Psoas muscle (tissue), 8 donors: ENCODE data around the gene ABLIM2. TPM values are rescaled to one million over a fixed set of nuclear protein-coding genes. Genes with fewer than 3 reads are reported as not detected.

Experiments
- ATAC-seq, 4 donors: fragments of 200-7000 bp; cut with Tn5 transposase; one replicate each; pipeline ENCODE4 v1.9.1; 2020; ENCODE audit warnings: moderate library complexity in 3 of 4, mild to moderate bottlenecking in 2 of 4
- DNase-seq, 2 donors: peaks; one replicate each; pipeline ENCODE4 v3.0.0-alpha.2; 2020
- H3K27ac ChIP-seq: fragments of 200-600 bp; one replicate; pipeline ENCODE4 v1.8.0; 2022
- H3K27me3 ChIP-seq, 3 donors: fragments of 200-600 bp in 1 of 3; one replicate each; pipeline versions ENCODE4 v1.6.1 to v1.8.0; 2013 to 2022; ENCODE audit warnings: low read length in 2 of 3, mild to moderate bottlenecking in 2 of 3, moderate library complexity in 1 of 3; ENCODE audit not compliant: insufficient read depth in 3 of 3
- H3K36me3 ChIP-seq, 2 donors: fragments of 200-600 bp in 1 of 2; one replicate each; pipeline versions ENCODE4 v1.6.1 to v1.8.0; 2013 to 2022; ENCODE audit warnings: low read depth in 1 of 2, mild to moderate bottlenecking in 1 of 2, moderate library complexity in 1 of 2; ENCODE audit not compliant: insufficient read depth in 1 of 2
- H3K4me1 ChIP-seq: fragments of 200-600 bp; one replicate; pipeline ENCODE4 v1.8.0; 2022
- H3K4me3 ChIP-seq: fragments of 200-600 bp; one replicate; pipeline ENCODE4 v1.8.0; 2022; ENCODE audit warnings: mild to moderate bottlenecking
- H3K9me3 ChIP-seq: fragments of 200-600 bp; one replicate; pipeline ENCODE4 v1.8.0; 2022
- WGBS, 3 donors: extraction: QIAGEN DNeasy Blood & Tissue Kit; methylation state at CpG; one replicate each; pipeline versions ENCODE4 v1.1.6 to v1.1.7; 2013; 5-methylcytosine and 5-hydroxymethylcytosine counted together
- intact Hi-C, 2 donors: fragments of 100-400 bp; cut with DNase I; formaldehyde crosslinking; loops; one replicate each; pipeline versions ENCODE4 v1.11.0 to v1.14.2; 2022
- polyA plus RNA-seq, 3 donors: library from polyadenylated mRNA; stranded (reverse); fragments of 200-250 nt; gene quantifications; one replicate each; pipeline ENCODE4 v1.2.3, GENCODE V29; 2013
- total RNA-seq, 4 donors: library from RNA; stranded (reverse); fragmentation: NEBNext Ultra II Directional in 2 of 4; extraction: Animal tissue kit (Norgen Biotek cat#: 25700) in 2 of 4; gene quantifications; one replicate each; pipeline versions ENCODE4 v1.2.1 to v1.2.4, GENCODE V29; 2021 to 2023
- TF ChIP-seq, protein P1 (sequence below): fragments of 200-600 bp; IDR thresholded peaks from one replicate; pipeline ENCODE4 v1.8.0; 2022; ENCODE audit warnings: antibody characterized with exemption
- donor health status: healthy with polysubstance abuse.
- donor health status: DM: no; HTN: no; CAD: no; lungs with moderate emphysema.
- donor health status: Bipolar disorder and iron deficiency.
- donor health status: healthy.
- donor health status: DM: yes; HTN: yes; CAD: no.
- donor health status: DM: no; HTN: no; CAD: no.
- donor health status: DM: no; HTN: no; CAD: no.
- donor health status: DM: yes; HTN: yes; CAD: no.

ABLIM2 gene
- total and polyA plus RNA-seq, 7 donors, result 82.2 to 956 (median 292) TPM

DNA sequence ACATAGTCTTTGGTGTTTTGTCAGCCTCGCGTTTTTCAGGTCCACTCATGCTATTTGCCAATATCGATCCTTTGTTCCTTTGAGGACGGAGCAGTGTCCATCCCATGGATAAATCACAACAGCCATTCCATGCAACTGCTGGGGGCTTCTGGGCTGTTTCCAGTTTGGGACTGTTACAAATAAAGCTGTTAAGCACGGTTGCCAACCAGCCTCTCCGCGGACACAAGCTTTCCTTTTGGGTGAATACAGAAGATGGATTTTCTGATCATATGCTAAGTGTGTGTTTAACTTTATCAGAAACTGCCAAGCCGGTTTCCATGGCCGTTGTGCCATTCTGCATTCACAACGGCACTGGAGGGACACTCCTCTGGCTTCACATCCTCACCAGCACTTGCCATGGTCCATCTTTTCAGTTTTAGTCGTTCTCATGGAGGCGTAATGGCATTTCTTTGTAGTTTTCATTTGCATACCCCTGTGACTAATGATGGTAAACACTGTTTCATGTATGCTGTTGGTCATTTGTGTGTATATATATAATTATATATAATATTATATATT is 67.8 kb downstream of the ABLIM2 start:
- no peaks in the 10 kb centered on the region for H3K9me3 ChIP-seq
- H3K36me3 ChIP-seq, result peaks cover 0 to 55% of the 10 kb centered on the region in 2 donors
- ATAC-seq, result no peak
- WGBS, 3 donors, result 69 to 73% (median 71%) methylated on average over 12 of the region's 12 CpGs
- peak in 1 of 2 donors; percentile 27 for DNase-seq
- H3K4me1 ChIP-seq, result peaks cover 3% of the 10 kb centered on the region
- intact Hi-C loops, result no loop called here
- TF ChIP-seq, protein P1, sequence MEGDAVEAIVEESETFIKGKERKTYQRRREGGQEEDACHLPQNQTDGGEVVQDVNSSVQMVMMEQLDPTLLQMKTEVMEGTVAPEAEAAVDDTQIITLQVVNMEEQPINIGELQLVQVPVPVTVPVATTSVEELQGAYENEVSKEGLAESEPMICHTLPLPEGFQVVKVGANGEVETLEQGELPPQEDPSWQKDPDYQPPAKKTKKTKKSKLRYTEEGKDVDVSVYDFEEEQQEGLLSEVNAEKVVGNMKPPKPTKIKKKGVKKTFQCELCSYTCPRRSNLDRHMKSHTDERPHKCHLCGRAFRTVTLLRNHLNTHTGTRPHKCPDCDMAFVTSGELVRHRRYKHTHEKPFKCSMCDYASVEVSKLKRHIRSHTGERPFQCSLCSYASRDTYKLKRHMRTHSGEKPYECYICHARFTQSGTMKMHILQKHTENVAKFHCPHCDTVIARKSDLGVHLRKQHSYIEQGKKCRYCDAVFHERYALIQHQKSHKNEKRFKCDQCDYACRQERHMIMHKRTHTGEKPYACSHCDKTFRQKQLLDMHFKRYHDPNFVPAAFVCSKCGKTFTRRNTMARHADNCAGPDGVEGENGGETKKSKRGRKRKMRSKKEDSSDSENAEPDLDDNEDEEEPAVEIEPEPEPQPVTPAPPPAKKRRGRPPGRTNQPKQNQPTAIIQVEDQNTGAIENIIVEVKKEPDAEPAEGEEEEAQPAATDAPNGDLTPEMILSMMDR, result no peak
- peak overlapping the region; percentile 39 for H3K27ac ChIP-seq
- H3K4me3 ChIP-seq, result no peak overlapping the region
- H3K27me3 ChIP-seq, result no peaks in the 10 kb centered on the region

DNA sequence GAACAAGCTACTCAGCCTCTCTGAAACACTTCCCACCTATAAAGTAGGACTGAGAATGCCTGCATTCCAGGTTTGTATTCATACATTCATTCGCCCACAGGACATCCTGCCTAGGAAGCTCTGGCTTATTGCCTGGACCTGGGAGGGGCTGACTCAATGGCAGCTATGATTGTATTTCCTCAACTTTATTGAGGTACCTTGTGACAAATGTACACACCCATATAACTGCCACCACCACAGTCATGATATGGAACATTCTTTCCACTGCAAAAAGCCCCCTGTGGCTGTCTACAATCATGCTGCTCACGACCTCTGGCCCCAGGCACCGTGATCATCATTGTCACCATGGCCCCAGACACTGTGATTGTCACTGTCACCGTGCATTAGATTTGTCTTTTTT is 68.3 kb downstream of the ABLIM2 start:
- Histone ChIP-seq H3K9me3 (no peaks in the 10 kb centered on the region), H3K4me3 (no peak overlapping the region), H3K27ac (peak overlapping the region; percentile 39), H3K4me1 (peaks cover 3% of the 10 kb centered on the region), H3K27me3 (no peaks in the 10 kb centered on the region), H3K36me3 (peaks cover 0 to 54% of the 10 kb centered on the region in 2 donors)
- intact Hi-C loops, result no loop called here
- 62 to 66% (median 65%) methylated on average over 4 of the region's 4 CpGs for WGBS, 3 donors
- DNase-seq (peak; percentile 24 to 44), ATAC-seq (peak in 3 of 4 donors; percentile 10 to 29 (median 11))
- TF ChIP-seq, protein P1, result no peak

DNA sequence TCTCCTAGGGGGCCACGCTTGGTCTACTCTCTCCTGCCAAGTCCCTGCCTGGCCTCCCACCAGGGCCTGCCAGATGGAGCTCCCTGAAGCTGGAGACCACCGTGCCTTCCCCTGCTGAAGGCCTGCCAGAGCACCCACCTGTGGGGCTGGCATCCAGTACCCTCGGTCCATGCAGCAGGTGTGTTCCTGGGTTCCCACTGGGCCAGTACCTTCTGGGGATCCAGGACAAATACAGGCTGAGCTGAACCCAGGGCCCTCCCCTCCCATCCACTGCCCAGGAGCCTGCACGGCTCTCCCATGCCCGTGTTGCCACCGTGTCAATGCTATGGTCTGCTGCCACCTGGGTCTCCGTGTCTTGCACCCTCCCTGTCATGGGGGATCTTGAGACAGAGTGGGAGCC is 68.8 kb downstream of the ABLIM2 start:
- intact Hi-C loops, result no loop called here
- Histone ChIP-seq H3K4me1 (peaks cover 3% of the 10 kb centered on the region), H3K9me3 (no peaks in the 10 kb centered on the region), H3K36me3 (peaks cover 0 to 53% of the 10 kb centered on the region in 2 donors), H3K27ac (peak overlapping the region; percentile 39), H3K4me3 (no peak overlapping the region), H3K27me3 (no peaks in the 10 kb centered on the region)
- 61 to 71% (median 67%) methylated on average over 7 of the region's 7 CpGs for WGBS, 3 donors
- ATAC-seq (peak in 3 of 4 donors; percentile 26 to 34 (median 32)), DNase-seq (peak; percentile 17 to 59)
- TF ChIP-seq, protein P1, result no peak

DNA sequence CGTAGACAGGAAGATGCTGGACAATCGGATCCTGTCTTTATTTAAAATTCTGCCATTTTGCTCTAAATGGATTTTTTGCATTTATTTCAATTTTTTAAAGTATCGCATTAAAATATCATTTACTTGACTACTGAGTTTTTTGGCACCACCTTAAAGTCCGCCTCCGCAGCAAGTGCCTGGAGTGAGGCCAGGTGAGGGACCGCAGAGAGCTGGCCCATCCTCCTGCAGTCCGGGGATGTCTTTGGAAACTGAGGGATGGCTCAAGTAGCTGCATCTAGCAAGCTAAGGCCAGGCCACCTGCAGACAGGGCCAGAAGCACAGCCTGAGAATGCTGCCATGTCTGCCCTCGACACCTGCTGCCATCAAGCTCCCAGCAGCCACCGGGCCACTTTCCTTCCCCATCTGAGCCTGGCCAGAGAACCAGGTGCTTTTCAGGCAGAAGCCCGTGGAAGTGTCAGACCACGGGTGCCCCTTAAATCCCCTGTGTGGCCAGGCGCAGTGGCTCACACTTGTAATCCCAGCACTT is 69.6 kb downstream of the ABLIM2 start:
- no peaks in the 10 kb centered on the region for H3K9me3 ChIP-seq
- DNase-seq (peak; percentile 13 to 57), ATAC-seq (peak; percentile 17 to 26 (median 23))
- peaks cover 3% of the 10 kb centered on the region for H3K4me1 ChIP-seq
- intact Hi-C loops, result no loop called here
- H3K4me3 ChIP-seq, result no peak overlapping the region
- peak overlapping the region; percentile 27 for H3K27ac ChIP-seq
- no peaks in the 10 kb centered on the region for H3K27me3 ChIP-seq
- 66 to 80% (median 69%) methylated on average over 12 of the region's 12 CpGs for WGBS, 3 donors
- TF ChIP-seq, protein P1, result no peak
- H3K36me3 ChIP-seq, result peaks cover 0 to 50% of the 10 kb centered on the region in 2 donors
